HG03103 (cell line): ENCODE measurements around the gene RBM3.

Source experiments
- ATAC-seq: cut with Tn5 transposase; IDR thresholded peaks from one replicate; pipeline ENCODE4 v1.9.1; 2021; ENCODE audit warnings: low read depth; ENCODE audit not compliant: unreplicated experiment

Gene RBM3

DNA sequence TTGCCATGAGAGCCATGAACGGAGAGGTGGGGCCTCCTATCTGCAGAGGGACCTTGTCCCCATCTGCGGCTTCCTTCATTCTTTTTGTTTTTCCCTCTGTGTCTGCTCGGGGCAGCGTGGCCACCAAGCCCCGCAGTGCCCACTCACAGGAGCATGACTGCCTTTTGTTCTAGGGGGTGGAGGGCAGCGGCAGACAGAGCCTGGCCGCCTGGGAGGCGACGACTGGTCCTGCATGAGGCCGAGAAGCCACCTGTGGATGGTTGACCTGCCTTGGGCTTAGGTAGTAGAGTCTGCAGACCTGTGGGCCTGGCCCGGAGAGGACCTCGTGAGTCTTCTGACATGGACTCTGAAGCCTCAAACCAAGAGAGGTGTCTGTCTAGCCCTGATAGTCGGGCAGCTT, 1.4 kb downstream of the RBM3 start:
- ATAC-seq, result no peak

DNA sequence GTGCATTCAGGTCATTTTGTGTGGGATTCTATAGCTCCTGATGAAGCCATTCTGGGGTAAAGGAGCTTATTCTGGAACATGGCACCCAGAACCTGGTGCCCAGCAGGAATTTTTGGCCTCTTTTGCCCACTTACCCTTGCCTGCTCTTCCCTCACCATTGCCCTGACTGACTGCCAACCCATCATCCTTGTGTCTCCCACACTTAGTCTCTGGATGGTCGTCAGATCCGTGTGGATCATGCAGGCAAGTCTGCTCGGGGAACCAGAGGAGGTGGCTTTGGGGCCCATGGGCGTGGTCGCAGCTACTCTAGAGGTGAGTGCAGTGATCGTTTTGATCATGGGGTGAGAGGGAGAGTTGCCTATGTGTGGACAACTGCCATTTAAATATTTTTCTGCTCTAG, 1.8 kb downstream of the RBM3 start:
- no peak for ATAC-seq

DNA sequence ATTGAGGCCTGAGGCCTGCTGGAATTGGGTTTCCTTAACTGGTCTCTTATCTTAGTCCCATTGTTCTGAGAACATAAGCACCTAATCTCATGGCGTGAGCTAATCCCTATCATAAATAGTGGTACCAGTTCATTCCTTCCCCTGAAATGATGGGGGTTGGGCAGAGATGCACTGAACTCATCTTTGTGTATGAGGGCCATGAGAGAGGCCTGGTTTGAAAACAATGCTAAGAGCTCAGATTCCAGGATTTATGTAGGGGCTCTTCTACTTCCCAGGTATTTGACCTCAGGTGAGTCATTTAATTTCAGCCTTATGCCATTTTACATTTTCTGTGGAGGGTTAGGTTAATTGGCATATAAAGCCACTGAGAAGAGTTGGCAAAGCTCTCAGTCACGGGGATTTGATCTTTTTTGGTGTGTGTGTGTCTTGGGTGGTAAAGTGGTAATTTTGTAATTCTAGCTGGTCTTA, 4.4 kb downstream of the RBM3 start:
- ATAC-seq, result no peak

DNA sequence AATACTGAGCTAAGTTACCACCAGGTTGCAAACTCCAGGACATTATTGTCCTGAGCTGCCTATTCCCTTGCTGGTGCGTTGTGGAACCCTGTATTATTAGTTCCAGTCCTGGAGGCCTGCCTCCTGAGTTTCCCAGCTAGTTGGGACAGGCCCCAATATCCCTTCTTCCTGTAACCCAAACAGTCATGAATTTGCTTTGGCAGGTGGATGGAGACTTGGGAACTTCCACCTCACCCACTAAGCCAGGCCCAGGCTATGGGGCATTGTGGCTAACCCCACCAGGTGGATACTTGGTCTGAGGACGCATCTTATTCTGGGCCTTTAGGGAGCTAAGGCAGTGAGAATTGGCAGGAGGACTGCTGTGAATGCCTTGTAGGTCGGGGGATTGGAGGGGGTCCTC, 5.0 kb downstream of the RBM3 start:
- no peak for ATAC-seq

DNA sequence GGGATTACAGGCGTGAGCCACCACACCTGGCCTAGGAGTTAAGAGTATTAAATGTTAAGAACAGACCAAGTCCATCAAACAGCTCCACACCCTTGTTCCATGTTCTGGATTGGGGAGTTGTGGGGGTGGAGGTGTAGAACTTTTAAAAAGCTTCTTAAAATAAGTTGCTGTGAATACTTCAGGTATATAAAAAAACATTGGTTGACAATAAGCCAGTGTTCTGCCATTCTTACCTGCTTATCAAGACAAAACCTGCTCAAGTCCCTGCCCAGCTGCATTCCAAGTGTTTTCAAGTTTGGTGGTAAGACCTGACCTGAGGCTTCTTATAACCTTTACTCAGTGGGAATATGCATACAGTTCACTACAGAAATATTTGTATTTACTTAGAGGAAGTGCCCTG, 6.4 kb downstream of the RBM3 start:
- no peak for ATAC-seq

DNA sequence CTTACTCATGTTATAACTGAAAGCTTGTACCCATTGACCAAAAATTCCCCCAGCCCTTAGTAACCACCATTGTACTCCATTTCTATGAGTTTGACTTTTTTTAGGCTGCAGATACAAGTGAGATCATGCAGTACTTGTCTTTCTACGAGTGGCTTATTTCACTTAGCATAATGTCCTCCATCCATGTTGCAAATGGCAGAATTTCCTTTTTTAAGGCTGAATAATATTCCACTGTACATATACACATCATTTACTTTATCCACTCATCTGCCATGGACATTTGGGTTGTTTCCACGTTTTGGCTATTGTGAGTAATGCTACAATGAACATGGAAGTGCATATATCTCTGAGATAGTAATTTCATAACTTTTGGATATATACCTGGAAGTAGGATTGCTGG, 10.4 kb downstream of the RBM3 start:
- no peak for ATAC-seq

DNA sequence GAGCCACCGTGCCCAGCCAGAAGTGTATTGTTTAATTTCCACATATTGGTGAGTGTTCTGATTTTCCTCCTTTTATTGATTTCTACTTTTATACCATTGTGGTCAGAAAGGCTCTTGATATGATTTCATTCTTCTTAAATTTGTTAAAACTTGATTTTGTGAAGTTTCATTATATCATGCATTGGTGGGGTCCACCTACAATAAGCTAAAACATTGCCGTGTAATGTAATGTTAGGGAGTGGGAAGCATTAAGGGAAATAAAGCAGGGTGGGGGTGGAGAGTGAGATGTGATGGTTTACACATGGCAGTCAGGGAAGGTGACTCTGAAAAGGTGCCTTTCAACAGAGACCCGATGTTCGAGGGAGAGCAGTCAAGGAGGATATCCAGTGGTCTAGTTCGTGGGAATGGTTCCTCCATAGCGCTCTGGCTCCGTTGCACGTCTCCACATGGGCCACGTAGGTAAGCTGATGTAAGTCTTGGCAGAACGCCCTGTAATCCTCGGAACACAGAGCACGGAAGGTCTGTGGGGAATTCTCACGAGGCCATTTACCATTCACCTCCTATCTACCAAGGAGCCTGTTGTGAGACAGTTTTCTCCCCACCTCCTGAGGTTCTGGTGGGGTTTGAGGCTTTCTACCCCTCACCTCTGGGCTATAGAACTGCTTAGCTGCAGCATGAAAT, 15.3 kb downstream of the RBM3 start:
- ATAC-seq, result no peak

DNA sequence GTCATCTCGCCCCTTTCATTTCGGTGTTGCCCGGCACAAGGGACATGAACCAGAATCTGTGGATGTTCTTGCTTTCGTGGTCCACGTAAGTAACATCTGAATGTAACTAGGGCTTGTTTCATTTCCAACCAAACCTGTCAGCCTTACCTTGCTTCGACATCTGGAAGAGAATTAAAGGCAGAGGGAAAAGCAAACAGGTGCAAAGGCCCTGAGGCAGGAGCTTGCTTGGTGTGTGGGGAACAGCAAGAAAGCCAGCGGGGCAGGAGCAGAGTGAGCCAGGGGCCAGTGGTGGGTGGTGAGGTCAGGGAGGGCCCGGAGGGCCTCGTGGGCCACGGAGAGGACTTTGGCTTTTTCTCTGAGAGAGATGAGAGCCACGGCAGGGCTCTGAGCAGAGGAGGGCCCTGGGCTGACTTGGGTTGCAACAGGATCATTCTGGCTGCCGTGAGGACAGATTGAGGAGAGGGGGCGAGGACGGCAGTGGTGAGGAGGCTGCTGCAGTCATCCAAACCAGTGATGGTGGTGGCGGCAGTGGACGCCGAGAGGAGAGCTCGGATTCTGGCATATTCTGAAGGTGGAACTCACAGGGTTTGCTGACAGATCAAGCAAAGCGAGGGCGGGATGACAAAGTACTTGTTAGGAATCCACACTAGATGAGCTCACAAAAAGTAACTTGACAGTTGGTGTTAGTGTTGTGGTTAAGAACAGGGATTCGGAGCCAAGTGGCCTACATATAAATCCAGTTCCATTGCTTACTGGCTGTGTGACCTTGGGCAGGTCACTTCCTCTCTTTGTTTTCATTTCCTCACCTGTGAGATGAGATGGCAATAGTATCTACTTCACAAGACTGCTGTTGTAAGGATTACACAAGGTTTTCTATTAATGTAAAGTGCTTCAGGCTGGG, 16.2 kb downstream of the RBM3 start:
- no peak for ATAC-seq

DNA sequence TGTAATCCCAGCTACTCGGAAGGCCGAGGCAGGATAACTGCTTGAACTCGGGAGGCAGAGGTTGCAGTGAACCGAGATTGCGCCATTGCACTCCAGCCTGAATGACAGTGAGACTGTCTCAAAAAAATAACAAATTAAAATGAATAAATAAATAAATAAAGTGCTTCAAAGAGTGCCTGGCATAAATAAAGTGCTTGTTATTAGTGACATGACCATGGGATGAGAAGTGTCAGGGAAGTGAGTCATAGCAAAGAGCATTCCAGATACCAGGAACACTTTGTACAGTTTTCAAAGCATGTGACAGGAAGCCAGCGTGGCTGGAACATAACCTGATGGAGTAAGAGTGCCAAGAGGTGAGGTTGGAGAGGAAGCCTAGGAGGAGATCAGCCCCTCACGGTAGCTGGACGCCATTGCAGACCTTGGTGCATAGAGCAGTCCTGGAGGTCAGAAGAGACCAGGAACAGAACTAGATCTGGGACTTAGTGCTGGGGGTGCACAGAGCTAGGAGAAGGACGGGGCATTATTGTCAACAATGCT, 17.0 kb downstream of the RBM3 start:
- no peak for ATAC-seq

DNA sequence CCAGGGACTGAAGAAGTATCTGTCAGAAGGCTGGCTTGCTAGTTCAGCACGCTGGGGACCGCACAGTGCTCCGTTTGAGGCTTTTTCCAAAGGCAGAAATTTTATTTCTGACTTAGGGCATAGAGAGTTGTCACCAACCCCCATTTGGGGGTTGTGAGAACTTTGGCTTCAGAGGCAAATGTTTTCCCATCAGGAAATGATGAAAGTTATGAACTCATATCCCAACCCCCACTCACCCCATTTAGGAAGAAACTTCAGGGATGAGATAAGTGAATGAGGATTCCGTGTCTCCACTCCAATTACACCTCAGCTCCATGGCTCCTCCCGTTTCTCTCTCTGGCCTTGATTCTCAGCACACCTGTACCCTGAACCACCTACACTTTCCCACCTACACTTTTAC, 18.7 kb downstream of the RBM3 start:
- no peak for ATAC-seq

DNA sequence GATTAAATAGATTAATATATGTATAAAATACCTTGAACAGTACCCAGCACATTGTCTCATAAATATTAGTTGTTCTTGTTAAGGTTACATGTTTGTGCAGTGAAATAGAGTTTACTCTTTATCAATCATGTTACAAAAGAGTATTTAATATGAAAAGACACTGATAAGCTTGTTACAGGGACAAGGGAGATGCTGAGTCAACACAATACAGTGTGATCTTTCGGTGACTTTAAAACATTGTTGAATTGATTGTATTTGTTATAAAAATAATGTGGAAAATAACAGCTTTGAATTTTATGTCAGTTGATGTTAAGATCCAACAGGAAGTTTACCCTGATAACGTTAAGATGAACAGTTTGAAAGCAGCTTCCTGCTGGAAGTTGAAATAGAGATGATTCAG, 21.6 kb downstream of the RBM3 start:
- no peak for ATAC-seq

DNA sequence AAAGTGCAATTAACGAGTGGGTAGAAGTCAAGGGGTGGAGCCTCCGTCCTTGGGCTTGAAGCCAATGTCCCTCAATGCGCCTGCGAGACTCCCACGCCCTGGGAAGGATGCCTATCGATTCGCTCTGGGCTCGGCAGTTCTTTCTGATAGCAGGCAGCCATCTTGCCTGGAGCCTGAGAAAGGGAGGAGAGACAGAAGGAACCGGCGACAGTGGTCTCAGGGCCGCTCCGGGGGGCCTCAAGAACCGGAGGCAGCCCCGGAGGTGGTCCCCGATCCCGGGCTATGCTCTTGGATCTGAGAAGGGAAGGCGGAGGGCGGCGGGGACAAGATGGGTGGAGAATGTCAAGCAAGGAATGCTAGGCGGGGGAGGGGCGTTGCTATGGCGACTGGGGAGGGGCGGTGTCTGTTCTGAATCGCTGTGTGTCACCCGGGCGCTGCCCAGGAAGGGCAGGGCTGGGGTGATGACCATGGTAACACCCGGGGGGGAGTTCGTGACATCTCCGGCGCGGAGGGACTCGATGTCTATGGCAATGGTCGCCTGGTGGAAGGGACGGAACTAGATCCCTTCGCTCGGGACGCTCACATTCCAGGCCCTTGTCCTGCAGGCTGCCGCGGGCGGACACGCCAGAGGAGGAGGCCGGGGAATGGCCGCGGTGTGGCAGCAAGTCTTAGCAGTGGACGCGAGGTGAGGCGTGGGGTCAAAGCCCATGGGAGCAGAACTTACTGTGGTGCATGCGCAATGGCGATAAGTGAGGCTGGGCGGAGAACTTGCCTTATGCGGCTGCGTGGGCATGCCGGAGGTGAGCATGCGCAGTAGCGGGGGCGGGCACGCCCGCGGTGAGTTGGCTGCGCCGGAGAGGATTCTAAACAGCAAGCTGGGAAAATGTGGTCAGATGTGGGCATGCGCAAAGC, 23.3 kb downstream of the RBM3 start, which contains the start of gene WDR13:
WDR13 (plus strand) TSS at position 140 of the 912 bp plus-strand sequence; CDS start at position 645, 505 bp downstream.
- peak; percentile 62 for ATAC-seq

DNA sequence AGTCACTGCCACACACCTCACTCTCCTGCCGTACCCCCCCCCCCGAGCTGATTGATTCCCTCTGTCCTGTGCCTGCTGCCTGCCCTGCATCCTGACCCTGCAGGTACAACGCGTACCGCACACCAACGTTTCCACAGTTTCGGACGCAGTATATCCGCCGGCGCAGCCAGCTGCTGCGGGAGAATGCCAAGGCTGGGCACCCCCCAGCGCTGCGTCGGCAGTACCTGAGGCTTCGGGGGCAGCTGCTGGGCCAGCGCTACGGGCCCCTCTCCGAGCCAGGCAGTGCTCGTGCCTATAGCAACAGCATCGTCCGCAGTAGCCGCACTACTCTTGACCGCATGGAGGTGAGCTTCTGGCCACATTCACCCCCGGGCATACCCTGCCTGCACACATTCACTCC, 24.3 kb downstream of the RBM3 start:
- ATAC-seq, result no peak

DNA sequence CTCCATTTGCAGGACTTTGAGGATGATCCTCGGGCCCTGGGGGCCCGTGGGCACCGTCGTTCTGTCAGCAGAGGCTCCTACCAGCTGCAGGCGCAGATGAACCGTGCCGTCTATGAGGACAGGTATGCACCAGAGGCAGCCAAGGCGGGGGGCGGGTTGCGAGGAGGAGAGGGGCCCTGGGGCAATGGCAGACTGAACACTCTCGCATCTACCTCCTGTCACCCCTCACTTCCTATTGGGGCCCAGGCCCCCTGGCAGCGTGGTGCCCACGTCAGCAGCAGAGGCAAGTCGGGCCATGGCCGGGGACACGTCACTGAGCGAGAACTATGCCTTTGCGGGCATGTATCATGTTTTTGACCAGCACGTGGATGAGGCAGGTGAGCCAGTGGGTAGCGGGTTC, 25.1 kb downstream of the RBM3 start:
- ATAC-seq, result no peak

DNA sequence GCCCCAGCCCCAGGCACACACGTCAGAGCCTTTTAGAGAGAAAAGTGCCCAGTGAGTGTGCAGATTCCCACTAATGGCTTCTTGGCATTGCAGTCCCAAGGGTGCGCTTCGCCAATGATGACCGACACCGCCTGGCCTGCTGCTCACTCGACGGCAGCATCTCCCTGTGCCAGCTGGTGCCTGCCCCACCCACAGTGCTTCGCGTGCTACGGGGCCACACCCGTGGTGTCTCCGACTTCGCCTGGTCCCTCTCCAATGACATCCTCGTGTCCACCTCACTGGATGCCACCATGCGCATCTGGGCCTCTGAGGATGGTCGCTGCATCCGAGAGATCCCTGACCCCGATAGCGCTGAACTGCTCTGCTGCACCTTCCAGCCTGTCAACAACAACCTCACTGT, 25.9 kb downstream of the RBM3 start:
- ATAC-seq, result no peak

DNA sequence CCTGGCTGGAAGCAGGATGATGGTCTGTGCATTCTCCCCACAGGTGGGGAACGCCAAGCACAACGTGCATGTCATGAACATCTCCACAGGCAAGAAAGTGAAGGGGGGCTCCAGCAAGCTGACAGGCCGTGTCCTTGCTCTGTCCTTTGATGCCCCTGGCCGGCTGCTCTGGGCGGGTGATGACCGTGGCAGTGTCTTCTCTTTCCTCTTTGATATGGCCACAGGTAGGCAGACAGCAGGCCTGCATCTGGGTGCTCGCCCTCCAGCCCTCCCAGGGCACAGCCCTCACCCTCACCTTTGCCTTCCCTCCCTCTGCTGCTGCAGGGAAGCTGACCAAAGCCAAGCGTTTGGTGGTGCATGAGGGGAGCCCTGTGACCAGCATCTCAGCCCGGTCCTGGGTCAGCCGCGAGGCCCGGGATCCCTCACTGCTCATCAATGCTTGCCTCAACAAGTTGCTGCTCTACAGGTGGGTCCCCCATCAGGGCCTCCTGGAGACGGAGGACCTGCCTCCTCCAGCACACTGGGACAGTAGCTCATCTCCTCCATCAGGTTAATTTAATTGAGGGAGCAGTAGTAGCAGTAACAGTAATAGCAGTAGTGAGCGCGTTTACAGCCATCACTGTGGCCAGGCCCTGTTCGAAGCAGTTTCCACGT, 27.6 kb downstream of the RBM3 start:
- no peak for ATAC-seq

DNA sequence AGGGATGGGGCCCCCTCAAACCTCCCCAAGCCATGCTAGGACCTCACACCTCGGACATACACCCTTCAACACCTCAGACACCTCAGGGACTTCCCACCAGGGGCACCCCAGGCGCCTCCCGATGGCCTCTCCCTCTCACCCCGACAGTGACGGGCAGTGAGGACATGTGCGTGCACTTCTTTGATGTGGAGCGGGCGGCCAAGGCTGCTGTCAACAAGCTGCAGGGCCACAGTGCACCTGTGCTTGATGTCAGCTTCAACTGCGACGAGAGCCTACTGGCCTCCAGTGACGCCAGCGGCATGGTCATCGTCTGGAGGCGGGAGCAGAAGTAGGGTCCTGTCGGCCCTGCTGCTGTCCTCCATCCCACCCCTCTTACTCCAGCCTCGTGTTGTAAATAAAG, 30.4 kb downstream of the RBM3 start:
- ATAC-seq, result no peak

DNA sequence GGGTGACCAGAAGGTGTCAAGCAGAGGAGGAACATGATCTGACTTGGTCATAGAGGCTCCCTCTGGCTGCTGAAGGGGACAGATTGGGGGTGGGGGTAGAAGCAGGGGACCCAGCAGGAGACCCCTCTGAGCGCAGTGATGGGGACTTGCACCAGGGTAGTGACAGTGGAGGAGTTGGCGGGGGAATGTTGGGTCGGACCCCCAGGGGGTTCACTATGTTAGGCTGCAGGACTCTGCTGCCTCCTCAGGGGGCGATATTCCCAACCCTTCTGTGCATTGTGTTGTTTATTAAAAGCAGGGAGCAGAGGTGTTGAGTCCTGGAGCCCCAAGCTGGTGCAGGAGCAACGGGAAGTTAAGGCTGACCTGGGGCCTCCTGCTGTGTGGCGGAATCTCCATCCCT, 31.8 kb downstream of the RBM3 start:
- ATAC-seq, result no peak

DNA sequence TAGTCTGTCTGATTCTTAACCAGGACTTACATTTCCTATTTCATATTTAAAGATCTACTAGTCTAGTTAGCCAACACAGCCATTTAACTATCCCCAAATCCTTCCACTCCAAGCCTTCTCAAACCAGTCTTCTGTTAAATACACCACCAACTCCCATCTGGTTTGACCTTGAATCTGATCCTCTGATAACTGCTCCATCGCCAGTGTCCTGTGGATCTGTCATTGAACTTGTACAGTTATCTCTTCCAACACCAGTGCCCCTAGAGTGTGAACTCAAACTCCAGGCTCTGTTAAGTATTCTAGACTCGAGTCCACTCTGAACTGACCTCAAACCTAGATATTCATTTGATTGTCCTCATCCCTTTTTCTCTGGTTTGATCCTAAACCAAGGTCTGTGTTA, 37.4 kb downstream of the RBM3 start:
- no peak for ATAC-seq

DNA sequence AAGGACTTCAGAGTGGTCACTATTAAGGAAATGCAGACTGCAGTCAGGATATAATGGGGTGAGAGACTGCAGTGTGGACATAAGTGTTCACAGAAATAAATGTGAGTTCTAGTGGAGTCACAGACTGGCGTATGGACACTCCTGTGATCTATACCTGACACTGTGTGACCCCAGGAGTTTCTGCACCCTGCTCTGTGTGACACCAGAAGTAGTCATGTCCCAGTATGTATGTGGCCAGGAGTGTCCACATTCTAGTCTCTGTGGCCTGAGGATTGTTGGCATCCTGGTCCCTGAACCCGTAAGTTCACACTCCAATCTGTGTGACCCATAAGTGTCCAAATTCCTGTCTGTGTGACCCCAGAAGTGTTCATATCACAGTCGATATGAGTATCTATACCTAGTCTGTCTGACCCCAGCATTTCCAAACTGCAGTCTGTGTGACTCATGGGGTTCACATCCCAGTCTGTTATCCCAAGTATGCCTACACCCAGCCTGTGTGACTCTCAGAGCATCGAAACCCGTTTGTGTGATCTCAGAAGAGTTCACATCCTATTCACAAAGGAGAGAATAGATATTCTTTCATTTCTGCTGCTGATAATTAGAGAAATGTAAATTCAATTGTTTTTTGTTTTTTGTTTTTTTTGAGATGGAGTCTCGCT, 39.3 kb downstream of the RBM3 start:
- ATAC-seq, result no peak
